Spleen (tissue), 7 donors: ENCODE results near the gene PAPPA2.

Source experiments
- POLR2A ChIP-seq, 3 donors: fragments of 450-650 bp; IDR thresholded peaks; one replicate each; pipeline ENCODE4 v1.5.1; 2017; ENCODE audit warnings: antibody characterized with exemption in 3 of 3, mild to moderate bottlenecking in 1 of 3
- POLR2AphosphoS5 ChIP-seq, 3 donors: sonication (generic); formaldehyde crosslinking; IDR thresholded peaks; one replicate each; pipeline ENCODE4 v1.5.1; 2017; ENCODE audit warnings: antibody characterized with exemption in 3 of 3
- TF ChIP-seq, protein P1 (sequence below), 11 experiments: fragments of 200-600 bp in 7 of 11; fragments of 450-650 bp in 4 of 11; sonication (generic) in 4 of 11; IDR thresholded peaks in 8 of 11; conservative IDR thresholded peaks in 3 of 11; 1 replicate in 7 of 11; 2 replicates in 4 of 11; pipeline versions ENCODE4 v1.4.0 to v1.8.0; 2016 to 2021; ENCODE audit warnings: antibody characterized with exemption in 11 of 11, inconsistent platforms in 4 of 11, mild to moderate bottlenecking in 1 of 11
- donor health status: DM: no; HTN: no; CAD: no; lungs with moderate emphysema.
- donor health status: DM: no; HTN: no; CAD: no.
- donor health status: DM: no; HTN: no; CAD: no.

DNA sequence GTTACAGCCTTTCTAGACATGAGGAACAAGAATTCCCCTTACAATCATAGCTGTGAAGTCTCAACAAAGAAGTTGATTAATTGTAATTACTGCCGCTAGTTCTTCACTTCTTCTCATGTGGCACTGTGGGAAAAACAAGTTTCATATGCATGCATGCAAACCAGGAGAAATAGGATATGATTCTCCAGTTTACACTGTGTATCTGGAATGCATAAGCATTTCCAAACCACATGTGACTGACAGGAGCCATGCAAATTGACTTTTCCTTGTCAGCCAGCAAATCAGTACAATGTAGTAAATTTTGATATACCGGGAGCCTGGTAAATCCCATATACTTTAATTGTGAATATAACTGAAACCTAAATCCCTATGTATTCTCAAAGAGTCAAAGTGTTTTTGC, 279.3 kb downstream of the PAPPA2 start:
- no peak for TF ChIP-seq POLR2A (IDR thresholded peaks at IDR 0.05)
- TF ChIP-seq, protein P1, sequence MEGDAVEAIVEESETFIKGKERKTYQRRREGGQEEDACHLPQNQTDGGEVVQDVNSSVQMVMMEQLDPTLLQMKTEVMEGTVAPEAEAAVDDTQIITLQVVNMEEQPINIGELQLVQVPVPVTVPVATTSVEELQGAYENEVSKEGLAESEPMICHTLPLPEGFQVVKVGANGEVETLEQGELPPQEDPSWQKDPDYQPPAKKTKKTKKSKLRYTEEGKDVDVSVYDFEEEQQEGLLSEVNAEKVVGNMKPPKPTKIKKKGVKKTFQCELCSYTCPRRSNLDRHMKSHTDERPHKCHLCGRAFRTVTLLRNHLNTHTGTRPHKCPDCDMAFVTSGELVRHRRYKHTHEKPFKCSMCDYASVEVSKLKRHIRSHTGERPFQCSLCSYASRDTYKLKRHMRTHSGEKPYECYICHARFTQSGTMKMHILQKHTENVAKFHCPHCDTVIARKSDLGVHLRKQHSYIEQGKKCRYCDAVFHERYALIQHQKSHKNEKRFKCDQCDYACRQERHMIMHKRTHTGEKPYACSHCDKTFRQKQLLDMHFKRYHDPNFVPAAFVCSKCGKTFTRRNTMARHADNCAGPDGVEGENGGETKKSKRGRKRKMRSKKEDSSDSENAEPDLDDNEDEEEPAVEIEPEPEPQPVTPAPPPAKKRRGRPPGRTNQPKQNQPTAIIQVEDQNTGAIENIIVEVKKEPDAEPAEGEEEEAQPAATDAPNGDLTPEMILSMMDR (IDR thresholded peaks at IDR 0.05 in 8 of 11, conservative IDR thresholded peaks at IDR 0.05 in 3 of 11): no peak
- no peak for TF ChIP-seq POLR2AphosphoS5 (IDR thresholded peaks at IDR 0.05)
